GM21360 (cell line): ENCODE data around the gene HS6ST1.
"Not testable (repeated sequence)": the region's sequence is repeated elsewhere in the genome, so short reads cannot be mapped to it uniquely, and the experiment has no call there.

Experiments
- ATAC-seq: cut with Tn5 transposase; IDR thresholded peaks from one replicate; pipeline ENCODE4 v1.9.1; 2021; ENCODE audit warnings: mild to moderate bottlenecking, moderate library complexity; ENCODE audit not compliant: unreplicated experiment

HS6ST1 gene

DNA sequence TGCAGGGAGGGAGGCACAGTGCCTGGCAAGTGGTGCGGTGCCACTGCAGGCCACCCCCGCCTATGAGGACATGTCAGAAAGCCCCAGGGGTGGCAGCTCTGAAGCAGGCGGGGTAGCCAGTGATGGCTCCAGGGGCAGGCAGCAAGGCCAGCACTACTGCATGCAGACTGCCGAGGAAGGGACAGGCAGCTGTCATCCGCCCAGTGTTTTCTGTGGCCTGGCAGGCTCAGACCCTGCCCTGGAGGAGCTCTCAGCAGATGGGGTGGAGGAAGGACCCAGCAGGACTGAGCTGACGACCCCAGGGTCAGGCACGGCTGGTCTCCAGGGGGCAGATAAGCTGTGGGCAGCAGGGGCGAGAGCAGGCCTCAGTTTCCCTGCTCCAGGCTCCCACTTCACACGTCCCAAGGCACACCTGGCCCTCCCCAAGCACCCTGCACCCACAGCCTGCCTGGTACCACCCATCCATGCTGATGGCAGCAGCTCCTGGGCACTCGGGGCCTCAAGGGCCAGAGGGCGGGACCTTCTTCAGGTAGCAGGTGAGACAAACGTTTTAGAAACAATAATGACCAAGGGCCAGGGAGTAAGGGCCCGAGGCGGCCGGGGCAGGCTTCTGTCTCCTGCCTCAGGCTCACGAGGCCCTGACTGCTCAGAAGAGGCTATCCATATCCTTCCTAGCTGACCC lies 48.5 kb downstream of the HS6ST1 start:
- ATAC-seq: no peak

DNA sequence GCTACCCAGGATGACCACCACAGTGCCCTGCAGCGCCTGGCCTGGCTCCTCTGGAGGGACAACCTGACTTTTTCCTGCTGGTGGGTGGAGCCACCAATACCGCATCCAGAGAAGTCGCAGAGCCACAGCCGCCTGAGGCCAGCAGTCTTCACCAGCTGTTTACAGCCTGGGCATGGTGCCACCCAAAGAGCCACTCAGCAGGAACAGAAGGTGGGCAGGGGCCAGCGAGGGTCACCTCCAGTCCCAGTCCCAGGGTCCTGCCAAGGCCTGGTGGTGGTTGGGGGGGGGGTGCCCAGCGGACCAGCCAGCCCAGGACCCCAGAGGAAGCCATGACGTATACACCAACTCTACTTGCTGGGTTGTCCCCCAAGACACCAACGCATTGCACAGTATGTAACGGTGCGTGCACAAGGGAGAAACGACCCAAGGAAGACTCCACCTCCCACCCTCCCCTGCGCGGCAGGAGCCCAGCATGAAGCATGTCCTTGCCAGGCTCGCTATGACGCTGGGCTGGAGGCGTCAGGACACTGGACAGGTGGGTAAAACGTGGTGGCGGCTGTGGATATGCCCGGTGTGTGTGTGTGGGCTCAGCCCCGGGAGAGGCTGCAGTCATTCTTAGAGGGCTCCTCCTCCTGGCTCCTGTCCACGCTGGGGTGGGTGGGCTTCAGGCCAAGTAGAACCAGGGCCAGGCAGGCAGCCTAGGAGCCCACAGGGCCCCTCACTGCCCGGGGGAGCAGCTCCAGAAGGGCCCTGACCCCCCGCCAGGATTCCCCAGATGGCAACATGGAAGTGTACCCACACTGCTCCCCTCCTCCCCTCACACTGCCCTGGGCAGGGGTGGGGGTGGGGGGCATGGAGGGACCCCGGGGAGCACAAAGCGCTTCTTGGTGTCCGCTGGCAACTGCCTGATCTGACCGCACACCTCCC lies 49.3 kb downstream of the HS6ST1 start:
- ATAC-seq: no peak

DNA sequence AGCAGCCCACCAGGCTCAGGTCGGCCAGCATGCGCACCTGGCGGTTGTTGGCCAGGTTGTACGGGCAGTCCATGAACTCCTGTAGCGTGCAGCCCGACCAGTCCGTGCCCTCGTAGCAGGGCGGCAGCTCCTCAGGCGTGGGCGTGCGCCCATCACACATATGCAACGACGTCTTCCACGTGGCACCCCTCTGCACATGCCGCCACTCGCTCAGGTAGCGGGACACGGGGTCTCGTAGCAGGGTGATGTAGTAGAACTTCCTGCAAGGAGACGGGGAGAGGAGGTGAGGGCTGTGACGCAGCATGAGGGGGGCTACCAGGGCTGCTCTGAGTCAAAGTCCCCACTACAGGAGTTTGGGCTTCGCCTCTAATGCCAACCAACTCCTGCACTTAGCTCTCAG lies 50.1 kb downstream of the HS6ST1 start:
- ATAC-seq: not testable (repeated sequence)

DNA sequence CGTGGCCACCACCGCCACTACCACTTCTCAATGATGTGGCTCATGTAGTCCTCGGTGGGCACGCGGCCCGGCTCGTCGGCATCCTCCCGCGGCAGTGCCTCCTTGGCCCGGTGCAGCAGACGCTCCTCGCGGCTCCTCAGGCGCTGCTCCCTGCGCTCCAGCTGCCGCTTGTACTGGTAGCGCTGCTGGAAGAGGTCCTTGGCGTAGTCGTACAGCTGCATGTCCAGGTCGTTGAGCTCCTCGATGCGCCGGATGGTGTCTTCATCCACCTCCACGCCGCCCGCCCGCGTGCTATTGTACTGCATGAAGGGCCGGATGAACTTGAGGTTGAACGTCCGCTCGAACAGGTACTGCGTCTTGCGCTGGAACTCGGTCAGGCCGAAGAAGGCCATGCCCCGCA lies 50.5 kb downstream of the HS6ST1 start:
- not testable (repeated sequence) for ATAC-seq

DNA sequence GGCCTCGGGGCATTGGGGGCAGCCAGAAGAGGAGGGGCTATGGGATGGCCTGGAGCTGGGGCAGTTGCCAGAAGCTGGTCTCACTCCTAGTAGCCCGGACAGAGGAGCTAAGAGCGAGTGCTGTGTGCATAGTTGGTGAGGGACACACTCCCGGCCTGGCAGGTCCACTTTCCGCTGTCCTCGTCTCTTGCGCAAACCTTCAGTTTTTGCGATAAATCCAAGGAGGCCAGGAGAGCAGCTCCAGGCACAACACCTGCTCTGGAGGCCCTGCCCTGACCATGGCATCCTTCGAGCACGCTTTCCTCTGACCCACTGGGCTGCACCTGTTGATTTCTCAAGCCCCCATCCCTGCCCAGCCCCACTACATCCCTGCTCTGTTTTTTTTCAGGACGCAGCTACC lies 51.0 kb downstream of the HS6ST1 start:
- ATAC-seq: not testable (repeated sequence)

DNA sequence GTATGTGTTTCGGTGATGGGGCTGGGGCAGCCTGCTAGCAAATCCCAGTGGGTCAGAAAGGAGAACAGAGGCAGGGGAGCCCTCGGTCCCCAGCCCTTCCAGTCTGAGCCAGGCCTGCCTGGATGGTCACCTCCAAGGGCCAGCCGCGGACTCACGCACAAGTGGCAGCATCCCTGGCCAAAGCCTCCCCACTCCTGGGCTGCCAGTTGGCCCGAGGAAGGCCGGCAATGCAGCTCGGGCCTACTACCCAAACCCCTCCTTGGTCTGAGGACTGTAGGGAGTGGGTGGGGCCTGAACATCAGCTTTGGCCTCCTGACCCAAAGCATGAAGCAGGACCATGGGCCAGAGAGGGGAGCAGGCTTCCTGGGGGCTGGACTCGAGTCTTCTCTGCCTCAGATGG lies 51.5 kb downstream of the HS6ST1 start:
- not testable (repeated sequence) for ATAC-seq

DNA sequence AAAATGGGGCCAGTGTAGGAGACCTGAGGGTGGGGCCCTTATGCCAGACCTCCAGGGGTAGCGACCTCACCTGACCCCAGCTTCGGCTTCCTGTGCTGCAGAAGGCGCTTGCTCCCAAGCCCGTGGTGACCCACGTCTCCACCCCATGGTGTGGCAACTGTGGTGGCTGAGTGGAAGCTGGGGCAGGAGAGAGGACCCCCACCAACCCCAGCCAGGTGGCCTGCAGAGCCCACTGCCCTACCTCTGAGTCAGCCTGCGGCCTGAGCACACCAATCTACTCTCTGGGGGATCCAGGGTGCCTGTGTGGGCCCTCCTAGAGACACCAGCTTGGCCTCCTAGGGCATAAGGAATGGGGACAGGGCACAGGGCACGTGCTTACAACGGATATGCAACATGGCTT lies 52.2 kb downstream of the HS6ST1 start:
- ATAC-seq: not testable (repeated sequence)

DNA sequence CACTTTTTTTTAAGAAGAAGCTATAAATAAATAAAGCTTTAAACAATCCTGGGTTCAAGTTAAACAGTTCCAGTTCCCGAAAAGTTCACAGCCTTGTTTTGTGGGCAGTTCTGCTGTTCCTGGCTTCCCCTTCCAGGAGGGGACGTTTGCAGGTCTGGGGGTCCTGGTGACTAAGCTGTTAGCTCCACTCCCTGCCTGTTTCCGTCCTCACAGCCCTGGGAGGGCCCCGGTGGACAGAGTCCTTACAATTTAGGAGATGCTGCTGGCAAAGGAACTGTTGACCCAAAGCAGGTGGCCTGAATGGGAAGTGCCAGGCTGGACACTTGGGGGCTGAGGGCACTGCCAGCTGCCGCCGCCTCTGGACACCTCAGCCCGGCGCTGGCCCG lies 53.1 kb downstream of the HS6ST1 start:
- ATAC-seq: not testable (repeated sequence)

DNA sequence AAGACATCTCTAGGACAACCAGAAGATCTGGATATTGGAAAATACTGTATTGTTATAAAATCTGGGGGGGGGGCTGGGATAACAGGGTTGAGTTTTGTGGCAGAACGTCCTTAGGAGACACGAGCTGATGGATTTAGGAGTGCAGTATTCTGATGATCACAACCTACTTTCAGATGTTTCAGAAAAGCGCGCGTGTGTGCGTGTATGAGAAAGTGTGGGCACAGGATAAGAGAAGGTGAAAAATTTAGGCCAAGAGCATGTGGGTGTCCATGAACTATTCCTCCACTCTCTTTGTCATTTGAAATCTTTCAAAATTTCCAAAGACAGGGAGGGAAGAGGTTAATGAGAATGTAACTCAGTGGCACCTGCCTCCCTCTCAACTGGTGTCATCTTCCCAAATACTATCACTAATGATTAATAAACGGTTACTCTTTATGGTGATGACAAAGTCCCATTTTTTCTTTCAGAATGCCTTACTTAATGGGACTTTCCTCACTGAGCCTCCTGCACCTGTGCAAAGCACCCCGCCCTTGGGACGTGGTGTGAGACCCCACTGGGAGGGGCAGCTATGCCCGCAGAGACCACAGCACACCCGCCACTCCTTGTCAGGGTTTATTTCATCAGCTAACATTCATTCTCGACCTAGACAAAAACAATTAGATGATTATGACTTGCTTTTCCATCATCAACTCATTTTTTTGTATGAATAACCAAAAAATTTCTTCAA lies 53.6 kb downstream of the HS6ST1 start:
- ATAC-seq: no peak

DNA sequence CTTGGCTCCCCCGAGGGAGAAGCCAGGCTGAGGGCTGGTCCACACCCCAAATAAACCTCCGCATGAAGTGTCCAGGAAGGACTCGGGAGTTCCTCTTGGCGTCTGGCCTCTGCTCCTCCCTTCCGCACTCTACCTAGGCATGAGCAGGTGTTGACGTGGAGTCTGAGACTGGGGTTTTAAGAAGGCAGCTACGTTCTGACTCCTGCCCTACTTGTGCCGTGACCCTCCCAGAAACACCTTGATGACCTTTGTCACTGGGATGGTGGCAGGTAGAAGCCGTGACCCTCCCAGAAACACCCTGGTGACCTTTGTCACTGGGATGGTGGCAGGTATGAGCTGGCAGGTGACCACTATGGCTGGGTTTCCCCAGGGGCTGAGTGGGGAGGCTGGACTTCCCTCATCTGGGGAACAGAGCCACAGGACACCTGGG lies 54.8 kb downstream of the HS6ST1 start:
- no peak for ATAC-seq

DNA sequence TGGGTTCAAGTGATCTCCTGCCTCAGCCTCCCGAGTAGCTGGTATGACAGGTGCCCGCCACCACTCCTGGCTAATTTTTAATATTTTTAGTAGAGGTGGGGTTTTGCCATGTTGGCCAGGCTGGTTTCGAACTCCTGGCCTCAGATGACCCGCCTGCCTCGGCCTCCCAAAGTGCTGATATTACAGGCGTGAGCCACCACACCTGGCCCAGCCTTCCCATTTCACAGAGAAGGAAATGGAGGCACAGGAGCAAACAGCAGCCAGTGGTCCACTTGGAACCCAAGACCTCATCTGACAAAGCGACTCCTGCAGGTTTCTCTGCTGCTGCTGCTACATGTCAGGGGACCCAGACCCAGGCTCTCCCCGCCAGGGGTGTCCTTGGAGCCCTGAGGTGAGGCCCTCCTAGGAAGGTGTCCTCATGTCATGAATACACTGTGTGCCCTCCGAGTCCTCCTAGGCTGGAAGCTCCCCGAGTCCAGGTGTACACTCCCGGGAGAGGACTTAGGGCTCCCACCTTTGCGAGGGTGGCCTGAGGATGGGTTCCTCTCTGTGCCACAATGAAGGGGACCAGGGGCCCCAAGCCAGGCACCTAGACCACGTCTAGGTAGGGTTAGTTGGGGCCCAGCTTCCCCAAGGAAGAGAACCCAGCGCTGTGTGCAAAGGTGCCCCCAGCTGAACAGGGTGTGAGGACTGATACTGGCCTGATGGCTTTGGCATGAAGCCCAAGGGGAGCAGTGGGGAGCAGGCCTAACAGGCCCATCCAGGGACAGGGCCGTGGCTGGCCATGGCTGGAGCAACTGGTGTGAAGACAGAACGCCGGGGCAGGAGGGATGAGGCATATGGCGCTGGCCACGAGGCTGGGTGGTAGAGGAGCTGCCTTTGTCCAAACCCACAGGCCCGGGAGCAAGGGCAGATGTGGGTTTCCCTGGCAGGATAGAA lies 56.1 kb downstream of the HS6ST1 start:
- no peak for ATAC-seq

DNA sequence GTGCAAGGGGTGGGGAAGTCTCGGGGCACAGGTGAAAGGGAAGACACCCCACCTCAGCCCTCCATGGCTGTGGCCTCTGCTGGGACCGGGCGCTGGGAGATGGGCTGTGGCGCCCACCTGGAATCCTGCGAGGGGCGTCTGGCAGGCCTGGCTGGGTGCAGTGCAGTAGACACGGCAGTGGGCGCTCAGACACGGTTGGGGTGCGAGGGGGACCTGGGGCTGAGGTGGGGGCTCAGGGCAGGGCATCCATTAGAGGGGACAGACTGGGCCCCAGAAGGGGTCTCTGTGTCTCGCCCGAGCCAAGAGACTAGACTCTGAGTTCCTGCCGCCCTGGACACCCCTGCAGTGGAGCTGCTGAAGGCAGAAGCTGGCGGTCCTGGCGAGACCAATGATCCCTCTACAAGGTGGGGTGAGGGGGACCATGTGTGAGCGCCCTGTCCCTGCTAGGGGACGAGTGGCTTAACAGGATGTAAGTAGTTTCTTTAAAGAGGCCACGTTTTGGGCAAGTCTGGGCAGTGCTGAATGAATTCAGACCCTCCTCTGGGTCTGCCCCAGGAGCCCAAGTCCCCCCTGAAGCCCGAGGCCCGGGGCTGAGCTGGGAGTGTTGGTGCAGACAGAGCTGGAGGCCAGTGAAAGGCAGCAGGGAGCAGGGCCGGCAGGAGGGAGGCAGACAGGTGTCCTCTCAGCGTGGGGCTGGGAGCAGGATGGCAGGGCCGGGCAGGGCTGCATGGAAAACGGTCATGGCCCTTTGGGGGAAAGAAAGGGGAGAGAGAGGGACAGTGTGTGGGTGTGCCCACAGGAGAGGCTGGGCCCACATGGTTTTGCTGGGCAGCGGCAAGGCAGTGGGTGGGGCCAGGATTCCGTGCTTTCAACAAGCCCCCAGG lies 57.2 kb downstream of the HS6ST1 start:
- ATAC-seq: no peak

DNA sequence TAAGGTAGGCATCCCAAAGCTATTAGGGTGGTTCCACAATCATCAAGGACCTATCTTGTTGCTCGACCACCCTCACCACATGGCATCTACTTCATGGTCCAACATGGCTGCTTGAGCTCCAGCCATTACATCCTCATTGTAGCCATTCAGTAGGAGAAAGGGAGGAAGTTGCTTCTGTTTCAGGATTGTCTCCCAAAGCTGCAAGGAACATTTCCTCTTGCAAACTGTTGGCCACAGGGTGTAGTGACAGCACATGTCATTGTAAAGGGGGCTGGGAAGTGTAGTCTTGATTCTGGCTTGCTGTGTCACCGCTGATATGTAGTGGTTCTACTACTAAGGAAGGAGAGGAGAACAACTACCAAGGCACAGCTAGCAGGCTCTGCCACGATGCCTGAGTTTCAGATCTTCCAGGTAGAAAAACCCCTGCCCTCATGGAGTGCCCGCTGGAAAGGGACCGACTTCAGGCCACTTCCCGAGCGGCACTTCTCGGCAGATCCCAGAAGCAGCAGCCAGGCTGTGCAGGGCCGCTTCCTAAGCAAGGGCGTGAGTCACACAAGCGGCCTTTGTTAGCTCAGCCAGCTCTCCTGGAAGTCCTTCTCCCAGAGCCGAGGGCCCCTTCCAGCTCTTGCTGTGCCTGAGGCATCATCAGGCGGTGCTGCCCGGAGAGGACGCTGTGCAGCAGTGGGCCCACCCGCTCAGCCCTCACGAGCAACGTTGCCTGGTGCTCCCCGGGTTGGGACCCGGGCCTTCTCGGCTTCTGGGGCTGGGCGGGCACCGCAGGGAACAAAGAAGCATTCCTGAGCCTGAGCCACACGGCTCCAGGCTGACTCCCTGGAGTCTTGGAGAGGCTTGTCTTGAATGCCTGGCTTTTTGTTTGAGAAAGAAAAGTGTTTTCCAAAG lies 58.2 kb downstream of the HS6ST1 start:
- no peak for ATAC-seq

DNA sequence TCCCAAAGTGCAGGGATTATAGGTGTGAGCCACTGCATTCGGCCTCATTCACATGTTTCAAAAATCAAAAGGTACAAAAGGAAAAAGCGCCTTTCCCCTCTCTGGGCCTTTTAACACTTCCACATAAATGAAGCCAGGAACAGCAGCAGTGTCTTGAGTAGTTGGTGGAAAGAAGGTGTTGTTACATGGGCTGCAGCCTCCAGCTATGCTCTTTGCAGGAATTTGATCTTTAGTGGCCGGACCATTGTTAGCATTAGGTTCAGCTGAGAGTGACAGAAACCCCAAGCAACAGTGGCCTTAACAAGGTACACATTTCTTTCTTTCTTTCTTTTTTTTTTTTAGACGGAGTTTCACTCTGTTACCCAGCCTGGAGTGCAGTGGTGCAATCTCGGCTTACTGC lies 59.1 kb downstream of the HS6ST1 start:
- no peak for ATAC-seq

DNA sequence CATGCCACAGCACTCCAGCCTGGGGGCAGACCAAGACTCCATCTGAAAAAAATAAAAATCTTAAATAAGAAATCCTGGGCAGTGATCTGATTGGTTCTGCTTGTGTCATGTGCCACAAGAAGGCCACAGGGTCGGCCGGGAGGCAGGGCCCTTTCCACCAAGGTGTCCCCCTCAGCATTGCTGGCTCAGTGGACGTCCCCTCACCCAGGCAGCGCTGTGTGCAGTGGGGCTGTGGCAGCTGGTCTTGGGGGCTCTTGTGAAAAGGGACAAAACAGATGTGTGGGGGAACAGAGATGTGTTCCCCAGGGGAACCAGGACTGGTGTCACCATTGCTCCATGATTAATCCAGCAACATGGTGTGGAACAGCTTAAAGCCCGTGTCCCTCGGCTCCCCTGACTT lies 60.5 kb downstream of the HS6ST1 start:
- ATAC-seq: no peak

DNA sequence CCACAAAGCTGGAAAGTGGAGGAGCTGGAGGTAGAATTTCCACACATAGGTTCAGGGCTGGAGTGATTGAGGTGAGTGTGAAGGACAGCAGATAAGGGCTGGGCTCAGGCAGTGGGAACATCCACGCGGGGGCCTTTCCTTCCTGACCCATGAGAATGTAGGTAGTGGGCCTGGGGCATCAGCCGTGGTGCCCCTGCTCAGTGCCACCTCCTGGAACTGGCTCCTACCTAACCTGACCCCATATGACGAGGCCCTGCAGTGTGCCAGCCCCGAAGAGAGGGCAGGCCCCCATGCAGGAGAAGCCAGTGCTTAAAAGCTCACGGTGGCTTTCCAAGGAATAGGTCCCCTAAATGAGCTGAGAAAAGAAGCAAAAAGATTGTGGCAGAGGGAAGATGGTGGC lies 66.2 kb downstream of the HS6ST1 start:
- ATAC-seq: no peak

DNA sequence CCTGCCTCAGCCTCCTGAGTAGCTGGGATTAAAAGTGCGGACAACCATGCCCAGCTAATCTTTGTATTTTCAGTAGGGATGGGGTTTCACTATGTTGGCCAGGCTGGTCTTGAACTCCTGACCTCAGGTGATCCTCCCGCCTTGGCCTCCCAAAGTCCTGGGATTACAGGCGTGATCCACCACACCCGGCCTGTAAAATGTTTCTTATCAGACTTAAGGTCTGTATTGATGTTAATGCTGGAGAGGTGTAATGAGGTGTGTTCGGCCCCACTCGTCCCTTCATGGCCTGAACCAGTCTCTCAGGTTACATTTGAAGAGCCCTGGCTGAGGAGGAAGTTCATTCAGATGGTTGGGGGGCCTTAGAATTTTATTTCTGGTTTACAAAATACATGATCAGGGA lies 66.6 kb downstream of the HS6ST1 start:
- not testable (repeated sequence) for ATAC-seq

DNA sequence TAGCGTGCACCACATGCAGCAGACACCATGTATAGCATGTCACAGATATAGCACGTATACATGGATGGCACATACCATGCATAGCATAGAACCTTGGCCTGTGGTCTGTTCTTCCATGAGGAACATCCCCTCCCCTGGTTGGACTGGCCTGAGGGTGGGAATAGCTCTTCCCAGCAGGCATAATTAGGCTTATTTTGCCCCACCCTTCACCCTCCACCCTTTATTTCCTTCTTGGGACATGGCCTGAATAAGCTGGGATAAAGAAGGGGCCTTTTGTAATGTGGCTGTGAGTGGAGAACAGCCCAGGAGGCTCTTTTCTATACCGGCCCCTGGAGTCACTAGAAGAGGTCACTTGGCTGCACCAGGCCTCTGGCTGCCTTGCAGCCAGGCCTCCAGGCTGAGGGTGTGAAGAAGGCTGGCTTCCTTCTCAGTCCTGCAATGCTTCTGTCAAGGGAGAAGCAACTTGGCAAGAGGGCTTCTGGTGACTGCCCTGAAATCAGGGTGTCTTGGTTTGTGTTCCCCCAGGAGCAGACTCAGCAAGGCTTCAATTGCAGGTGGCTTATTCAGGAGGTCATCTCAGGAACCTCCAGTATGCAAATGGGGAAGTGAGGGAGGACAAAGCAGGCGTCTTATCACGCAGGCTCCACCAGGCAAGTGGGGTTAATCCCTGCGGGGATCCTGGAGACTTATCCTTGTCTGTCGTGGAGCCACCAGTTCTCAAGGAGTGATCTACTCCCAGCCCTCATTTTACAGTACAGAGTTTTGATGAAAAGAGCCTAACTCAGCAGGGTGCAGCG lies 68.2 kb downstream of the HS6ST1 start:
- ATAC-seq: no peak
